Dedifferentiated amniotic fluid mesenchymal stem cell (primary cell): Measurements from ENCODE around the gene MEG3.
"Not testable (repeated sequence)": the region's sequence is repeated elsewhere in the genome, so short reads cannot be mapped to it uniquely, and the experiment has no call there.

Experiments used
- DNase-seq: peaks from one replicate; pipeline ENCODE4 v3.0.0-alpha.2; 2016; ENCODE audit errors: extremely low spot score

Gene MEG3

DNA sequence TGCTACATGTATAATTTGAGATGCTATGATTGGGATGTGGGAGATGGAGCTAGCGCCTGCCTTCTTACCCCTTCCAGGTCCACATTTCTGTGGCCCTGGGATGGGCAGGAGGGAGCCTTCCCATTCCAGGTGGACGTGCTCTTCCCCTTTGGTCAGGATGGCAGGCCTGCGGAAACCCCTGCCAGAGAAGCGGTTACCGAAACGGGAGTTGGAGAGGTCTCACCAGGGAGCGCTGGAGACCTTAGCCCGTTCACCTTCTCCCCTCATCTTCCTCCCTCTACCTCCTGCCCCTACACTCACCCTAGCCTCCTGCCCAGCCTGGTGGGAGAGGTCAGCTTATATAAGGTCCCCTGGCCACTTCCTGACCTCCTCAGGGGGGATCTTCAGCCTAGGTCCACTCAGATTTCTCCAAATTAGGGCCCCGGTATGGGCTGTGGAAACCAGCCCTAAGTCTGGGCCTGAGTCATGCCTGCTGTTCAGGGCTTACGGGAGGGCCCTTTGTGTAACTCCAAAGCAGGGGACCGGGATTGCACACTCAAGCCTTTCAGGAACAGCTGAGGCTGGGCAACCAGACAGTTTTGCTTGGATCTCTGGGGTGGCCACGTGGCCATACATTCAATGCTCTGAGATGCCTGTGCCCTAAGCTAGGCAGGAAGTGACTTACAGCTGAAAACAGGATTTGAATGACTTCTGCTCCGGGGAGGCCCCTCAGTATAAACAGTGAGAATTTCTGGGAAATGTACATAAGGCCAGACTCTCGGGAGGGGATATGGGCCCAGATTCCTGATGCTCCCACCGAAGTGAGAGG is 10.2 kb upstream of the MEG3 start:
- DNase-seq, result peak; percentile 42

DNA sequence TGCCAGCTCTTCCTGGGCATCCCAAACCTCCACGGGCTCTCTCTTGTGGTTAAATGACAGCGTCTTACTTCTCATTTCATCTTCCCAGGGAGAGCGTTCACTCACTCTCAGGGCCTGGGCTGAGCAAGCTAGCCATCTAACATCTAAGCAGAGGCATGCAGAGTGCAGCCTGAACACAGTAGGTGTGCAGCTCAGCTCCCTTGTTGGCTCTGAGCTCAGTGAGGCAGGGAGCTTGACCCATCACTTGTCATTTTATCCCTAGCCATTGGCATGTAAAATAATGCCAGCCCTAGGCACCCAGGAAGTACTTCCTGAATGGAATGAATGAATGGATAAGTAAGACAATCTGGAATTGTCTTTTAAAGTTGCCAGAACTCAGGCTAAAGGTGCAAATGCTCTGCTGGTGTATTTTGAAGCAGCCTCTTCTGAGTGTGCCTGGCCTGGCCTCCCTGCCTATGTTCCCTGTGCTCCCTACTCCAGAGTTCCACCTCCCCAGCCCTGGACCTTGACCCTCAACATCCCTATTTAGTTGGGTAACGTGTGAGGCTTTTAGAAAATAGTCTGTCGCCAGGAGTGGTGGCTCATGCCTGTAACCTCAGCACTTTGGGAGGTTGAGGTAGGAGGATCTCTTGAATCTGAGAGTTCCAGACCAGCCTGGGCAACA is 9.5 kb upstream of the MEG3 start:
- DNase-seq, result no peak

DNA sequence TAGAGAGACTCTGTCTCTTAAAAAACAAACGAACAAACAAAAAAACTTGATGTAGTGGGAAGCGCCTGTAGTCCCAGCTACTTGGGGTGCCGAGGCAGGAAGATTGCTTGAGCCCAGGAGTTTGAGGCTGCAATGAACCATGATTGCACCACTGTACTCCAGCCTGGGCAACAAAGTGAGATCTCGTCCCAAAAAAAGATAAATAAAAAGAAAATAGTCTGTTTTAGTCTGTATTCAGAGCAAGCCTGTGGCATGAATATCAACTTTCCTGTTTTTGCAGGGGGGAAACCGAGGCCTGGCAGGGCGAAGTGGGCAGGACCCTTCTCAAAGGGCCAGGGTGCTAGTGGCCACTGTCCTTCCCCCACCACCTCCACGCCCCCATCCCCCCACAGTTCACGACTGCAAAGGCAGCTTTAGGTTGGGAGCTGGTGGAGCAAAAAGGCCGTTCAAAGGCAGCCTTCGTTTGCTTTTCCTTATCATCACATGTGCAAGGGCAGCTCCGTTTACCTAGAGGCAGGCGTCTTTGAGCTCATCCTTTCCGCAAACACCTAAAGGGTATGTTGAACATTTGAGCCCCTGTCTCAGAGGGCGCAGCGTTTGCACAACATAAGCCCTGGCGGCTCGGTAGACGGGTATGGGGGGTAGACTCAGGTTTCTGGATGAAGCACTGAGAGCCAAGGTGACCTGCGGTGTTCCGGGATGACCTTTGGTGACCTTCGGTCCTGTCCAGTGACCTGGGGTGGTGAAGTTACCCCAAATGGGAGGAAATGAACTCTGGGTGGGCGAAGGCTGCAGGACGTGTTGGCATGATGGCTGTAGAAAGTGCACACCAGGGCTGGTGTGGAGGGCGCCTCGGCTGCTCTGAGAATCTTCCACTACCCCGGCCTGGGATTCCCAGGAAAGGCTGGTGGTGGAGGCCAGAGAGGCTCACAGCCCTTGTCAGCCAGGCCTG is 8.7 kb upstream of the MEG3 start:
- DNase-seq, result no peak

DNA sequence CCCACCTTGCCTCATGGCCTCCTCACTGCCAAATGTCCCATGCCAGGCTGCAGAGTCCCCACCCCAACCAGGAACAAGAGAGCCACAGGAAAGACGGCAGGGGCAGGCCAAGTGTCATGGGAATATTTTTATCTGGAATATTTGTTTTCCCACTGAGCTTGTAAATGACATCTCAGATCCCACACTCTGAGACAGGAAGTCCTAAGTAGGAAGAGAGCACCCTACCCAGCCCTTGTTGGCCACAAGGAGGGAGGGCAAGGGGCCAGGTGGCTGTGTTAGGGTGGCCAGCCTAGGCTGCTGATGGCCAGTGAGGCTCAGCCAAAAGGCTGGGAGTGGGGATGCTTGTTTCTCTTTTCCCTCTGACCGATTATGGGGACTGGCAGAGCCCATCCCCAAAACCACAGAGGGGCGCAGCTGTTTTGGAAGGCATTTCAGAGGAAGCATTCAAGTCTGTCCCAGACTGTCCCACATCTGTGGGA is 7.7 kb upstream of the MEG3 start:
- DNase-seq, result no peak

DNA sequence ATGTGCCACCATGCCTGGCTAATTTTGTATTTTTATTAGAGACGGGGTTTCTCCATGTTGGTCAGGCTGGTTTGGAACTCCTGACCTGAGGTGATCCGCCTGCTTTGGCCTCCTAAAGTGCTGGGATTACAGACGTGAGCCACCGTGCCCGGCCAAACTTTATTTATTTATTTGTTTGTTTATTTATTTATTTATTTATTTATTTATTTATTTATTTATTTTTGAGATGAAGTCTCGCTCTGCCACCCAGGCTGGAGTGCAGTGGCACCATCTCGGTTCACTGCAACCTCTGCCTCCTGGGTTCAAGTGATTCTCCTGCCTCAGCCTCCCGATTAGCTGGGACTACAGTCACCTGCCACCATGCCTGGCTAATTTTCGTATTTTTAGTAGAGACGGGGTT is 7.0 kb upstream of the MEG3 start:
- DNase-seq, result not testable (repeated sequence)

DNA sequence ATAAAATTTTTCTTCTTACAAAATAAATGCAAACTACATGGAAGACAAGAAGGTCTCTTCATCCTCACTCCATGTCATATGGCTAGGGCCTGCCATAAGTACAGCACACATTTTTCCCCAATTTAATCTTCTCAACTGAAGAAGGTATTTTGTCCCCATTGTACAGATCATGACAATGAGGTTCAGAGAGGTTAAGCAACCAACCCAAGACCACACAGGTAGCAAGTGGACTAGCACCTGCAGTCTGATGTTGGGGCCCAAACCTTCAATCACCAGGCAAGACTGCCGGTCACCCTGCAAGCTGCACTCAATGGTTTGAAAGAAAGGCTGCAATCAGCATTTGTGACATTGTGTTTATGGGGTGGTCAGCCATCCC is 6.5 kb upstream of the MEG3 start:
- DNase-seq, result no peak

DNA sequence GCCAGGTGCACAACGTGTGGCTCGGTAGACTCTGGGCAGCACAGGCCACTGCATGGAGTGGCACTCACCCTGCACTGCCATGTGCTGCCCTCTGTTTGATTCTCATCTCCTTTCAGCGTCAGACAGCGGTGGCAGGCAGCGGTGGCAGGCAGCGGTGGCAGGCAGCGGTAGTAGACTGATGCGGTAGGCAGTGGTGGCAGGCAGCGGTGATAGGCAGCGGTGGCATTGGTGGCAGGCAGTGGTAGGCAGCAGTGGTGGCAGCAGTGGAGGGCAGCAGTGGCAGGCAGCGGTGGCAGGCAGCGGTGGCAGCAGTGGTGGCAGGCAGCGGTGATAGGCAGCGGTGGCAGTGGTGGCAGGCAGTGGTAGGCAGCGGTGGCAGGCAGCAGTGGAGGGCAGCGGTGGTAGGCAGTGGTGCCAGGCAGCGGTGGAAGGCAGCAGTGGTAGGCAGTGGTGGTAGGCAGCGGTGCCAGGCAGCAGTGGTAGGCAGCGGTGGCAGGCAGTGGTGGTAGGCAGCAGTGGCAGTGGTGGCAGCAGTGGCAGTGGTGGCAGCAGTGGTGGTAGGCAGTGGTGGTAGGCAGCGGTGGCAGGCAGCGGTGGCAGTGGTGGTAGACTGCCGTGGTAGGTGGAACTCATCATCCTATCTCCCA is 6.0 kb upstream of the MEG3 start:
- DNase-seq, result no peak

DNA sequence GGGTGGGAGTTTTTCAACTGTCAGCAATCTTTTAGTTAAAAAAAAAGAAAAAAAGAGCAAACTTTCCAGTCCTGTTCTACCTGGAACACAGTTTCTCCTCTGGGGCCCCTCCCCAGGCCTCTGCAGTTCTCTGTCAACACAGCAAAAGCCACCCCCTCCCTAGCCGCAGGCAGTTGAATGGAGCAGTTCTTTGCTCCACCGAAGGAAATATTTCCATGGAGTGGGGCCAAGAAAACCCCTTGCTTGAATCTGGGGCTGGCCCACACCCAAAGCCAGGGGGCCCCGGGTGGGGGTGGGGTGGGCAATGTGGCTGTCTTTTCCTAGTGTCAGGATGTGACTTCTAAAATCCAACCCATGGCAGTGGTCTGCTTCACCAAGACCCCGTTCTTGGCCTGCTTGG is 5.0 kb upstream of the MEG3 start:
- no peak for DNase-seq

DNA sequence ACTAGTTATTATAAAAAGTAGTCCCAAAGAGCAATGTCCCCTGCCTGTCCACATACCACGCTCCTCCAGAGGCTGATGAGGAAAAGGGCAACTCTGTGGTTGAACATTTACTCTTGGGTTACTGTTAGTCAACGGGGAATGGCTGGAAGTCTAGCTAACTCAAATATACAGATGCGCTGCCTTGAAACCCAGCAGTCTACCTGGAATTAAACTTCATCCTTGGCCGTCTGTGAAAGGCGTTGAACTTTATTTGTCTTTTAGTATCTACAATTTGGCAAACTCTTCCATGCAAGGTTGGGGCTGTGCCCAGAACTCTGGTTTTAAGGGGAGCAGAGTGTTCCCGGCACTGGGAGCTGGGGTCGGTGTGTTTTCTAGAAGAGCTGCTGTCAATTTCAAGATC is 3.9 kb upstream of the MEG3 start:
- no peak for DNase-seq

DNA sequence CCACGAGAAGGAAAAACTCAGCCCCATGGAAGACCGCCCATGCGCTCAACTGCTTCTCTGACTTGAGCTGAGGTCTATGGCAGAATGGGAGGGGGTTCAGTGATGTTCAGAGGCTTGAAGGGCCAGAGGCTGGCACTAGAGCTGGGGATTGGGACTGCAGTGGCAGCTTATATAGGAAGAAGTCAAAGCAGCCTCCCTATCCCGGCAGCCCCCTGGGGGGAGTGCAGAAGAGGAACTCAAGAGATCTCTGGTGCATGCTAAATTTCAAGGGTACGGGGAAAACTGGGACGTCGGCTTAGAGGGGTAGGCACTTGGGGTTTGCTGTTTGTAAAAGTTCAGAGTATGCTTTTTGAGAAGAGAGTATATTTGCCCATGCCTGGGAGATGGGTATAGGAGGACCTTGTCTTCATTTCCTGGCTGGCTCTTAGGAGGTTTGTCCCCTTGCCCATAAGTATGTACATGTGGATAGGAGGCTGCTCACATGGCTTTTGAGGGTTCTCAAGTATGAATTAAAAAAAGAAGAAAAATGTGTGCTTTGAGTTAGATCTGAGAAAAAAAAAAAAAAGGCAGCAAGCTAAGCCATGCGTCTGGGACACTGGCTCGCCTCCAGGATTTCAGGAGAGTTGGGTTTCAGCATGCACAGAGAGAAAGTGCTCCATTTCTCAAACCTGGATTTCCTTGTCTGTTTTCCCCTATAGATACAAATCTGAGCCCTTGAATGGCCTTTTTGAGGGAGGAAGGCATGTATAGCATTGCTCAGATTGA is 3.2 kb upstream of the MEG3 start:
- DNase-seq, result peak; percentile 77

DNA sequence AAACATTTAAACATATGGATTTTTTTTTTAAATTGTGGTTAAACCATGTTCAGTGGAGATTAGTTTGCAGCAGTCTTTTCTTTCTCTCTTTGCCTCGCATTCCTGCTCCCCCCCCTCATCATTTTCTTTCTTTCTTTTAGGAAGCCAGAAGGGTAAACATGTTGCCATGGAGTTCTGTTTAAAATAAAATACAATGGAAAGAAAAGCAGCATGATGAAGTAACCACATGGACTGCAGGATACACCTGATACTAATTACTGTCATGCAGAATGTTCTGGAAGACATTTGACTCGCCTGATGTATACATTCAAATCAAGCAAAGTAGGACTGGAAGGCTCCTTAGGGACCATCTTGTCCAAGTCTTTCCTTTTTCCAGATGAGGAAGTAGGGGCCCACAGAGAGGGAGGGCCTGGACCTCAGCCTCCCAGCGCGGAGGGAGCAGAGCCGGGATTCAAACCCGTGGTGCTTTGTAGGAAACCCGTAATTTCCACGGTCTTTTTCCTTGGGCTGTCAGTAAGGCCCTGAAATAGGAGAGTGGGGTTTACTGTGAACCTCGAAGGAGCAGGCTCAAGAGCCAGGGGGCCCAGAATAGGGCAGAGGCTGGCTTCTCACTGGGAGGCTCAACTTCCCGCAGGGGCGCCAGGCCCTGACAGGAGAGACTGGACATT is 2.4 kb upstream of the MEG3 start:
- no peak for DNase-seq

DNA sequence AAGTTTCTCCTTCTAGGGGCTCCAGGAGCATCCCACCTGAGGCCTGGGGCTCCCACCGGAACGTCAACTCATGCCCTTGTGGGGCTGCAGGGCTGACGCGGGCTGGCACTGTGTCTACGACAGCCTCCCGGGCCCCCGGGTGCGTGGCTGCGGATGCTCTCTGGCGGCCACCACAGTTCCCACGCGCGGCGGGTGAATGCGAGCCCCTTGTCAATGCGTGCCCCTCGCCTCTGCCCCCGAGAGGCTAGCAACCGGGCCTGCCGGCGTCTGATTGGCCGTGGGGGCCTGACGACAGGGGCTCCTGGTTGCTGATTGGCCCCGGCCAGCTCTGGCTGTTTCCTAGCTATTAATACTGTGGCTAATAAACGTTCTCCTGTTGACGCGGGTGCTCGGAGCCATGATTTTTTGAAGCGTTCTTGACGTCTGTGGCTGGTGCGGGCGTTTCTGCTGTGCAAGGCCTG is 1.8 kb upstream of the MEG3 start:
- no peak for DNase-seq

DNA sequence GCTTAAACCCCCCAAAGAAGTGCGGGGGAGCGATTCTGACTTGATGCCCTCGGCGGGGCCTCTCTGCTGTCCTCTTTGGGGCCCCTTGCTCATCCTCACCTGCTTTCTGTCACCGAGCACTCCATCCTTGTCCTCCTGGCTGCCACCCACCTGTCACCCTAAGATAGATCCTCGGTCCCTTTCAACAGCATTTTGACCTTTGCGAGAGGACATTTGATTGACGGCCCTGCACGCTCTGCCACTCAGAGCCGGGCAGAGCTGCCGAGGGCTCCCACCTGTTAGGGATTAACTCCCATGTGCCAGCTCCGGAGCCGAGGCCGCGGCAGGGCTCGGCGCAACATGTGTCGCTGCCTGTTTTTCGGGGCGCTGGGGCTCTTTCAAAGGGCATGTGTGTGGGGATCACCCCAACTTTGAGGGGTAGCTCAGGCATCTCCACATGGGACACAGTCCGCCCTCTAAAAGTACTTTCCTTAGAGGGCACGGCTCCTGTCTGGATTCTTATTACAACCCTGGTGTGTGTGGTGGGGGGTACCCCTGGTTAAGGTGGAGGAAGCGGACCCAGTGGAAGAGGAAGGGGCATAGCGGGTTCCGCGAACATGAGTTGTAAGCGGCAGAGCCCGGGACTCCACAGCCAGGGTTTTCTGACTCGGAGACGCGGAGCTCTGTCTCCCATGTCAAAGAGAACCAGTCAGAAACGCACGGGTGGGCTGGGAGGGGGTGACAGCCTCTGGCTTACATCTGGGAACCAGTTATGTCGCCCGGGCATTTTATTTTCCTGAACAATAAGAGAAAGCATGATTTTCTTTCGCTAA is 811 bp upstream of the MEG3 start:
- no peak for DNase-seq

DNA sequence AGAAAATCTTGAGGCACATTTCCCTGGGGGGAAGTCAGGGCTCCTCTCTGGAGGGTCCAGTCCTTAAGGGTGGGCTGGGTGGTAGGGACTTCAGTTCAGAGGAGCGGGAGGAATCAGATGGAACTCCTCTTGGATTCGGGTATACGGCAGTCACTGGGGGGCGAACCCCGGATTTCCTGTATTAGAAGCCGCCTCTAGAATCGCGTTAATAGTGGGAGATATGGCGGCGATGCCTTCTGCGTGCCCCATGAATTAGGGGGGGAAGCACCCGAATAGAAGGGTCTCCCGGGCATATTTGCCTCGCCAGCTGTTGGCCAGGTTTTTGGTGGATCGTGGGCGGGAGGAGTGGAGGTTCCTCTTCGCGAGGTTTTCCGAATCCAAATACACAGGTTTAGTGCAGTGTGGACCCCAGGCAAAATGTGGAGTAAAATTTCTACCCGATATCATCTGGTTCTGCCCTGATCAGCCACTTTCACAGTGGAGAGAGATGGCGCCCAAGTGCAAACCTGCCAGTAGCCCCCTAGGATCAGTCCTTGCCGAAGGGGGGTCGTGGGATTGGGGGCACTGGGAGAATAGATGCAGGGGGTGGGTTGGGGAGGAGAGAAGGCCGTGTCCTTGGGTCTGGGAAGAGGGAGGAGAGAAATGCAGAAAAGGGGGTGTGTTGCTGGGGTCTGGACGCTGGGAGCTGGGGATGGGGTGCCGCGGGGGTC is 628 bp downstream of the MEG3 start:
- no peak for DNase-seq

DNA sequence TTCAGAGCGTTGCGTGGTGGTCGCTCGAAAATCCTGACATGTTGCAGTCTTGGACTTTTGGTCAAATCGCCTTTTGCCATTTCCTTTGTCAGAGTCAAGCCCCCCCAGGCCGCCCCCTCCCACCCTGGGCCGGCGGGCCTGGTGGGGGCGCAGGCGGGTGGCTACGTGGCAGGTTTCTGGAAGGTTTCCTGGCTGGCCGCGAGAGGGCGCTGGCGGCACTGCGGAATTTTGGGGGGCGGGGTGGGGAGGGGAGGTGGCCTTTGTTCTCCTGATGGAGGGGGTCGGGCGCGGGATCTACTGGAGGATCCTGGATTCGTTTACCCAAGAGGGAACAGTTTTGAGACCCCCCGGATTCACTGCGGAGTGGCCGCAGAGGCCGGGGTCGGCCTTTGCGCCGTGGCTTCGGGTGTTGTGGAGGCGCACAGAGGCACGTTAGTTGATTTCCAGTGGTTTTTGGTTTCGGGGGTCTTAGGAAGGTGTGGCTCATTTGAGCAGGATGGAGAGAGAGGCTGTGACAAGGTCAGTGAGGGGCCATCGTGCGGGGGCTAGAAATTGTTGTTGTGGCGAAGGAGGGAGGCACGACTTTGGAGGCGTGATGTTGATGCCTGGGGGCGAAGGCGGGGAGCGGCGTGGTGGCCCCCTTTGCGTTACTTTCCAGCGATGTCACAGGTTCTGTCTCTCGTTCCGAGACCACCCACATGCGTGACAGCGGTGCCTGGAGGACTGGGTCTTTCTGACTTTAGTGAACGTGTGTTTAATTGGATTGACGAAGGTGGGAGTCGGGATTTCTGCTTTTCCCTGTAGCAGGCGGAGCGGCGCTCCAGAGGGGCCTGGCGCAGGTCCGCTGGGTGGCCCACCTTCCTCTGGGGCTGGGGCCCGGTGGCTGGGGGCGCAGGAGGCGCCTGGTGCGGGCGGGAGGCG is 1.4 kb downstream of the MEG3 start:
- no peak for DNase-seq

DNA sequence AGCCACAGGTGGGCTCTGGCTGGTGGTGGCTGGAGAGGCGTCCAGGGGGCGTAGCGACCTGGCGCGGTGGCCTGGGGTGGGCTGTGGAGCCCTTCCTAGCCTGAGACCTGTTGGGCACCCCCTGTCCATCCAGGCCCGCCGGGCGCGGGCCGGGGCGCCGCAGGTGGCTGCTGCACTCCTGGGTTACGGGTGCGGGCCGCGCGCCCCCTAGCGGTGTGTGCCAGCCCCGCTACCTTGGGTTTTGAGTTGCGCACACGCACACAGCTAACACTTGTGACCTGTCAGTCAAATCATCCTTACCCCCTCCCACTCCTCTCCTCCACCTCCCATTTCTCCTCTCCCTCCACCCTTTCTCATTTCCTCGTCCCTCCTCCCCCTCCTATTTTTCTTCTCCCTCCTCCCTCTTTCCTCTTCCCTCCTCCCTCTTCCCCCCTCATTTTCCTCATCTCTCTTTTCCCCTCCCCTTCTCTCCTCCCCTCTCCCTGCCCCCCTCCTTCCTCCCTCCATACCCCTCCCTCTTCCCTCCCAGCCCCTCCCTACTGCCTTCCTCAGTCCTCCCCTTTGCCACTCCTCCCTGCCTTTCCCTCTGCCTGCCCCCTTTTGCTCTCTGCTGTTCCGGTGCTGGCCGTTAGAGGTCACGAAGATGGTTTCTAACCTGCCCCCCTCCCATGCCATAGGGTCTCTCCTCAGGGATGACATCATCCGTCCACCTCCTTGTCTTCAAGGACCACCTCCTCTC is 2.3 kb downstream of the MEG3 start:
- peak; percentile 84 for DNase-seq

DNA sequence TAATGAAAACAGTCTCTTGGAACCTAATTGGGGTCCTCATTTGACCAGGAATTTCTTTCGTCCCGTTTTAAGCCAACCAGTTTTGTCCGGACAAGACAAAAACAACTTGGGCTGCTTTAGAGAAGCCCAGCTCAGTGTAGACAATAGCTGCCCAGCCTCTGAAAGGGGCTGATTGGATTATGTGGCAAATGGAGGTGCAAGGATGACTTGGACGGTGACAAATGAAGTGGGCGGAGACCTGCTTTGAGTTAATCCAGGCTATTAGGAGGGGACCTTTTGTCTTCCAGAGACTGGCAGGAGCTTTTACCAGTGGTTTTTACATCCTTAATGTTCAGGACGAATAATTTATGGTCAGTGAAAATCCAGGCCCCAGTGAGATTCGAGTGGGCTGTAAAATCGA is 4.8 kb downstream of the MEG3 start:
- DNase-seq, result no peak
